IPS-18c (cell line): ENCODE data around the gene DPH5.
"Not testable (repeated sequence)": the region's sequence is repeated elsewhere in the genome, so short reads cannot be mapped to it uniquely, and the experiment has no call there.

ENCODE experiments used
- H3K4me3 ChIP-seq: 2 replicates; pipeline ENCODE4 v1.7.0; 2013; ENCODE audit warnings: low read depth, mild to moderate bottlenecking, low read length, moderate library complexity; ENCODE audit not compliant: insufficient read depth
- H3K9me3 ChIP-seq: one replicate; pipeline ENCODE4 v1.6.1; 2013; ENCODE audit warnings: mild to moderate bottlenecking, low read length, moderate library complexity; ENCODE audit not compliant: control insufficient read depth, insufficient read depth

Gene DPH5

DNA sequence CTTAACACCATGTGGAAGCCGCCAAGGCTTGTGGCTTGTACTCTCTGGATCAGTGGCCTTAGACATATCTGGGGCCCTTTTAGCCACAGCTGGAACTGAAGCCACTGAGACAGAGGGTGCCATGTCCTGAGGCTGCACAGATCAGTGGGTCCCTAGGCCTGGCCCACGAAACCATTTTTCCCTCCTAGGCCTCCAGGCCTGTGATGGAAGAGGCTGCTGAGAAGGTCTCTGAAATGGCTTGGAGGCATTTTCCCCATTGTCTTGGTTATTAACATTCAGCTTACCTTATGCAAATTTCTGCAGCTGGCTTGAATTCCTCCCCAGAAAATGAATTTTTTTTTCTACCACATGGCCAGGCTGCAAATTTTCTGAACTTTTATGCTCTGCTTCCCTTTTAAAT, 15.1 kb upstream of the DPH5 start:
- Histone ChIP-seq H3K4me3 (no peak overlapping the region; the same call in 1 of the 2 replicates), H3K9me3 (peaks cover 10% of the 10 kb centered on the region)

DNA sequence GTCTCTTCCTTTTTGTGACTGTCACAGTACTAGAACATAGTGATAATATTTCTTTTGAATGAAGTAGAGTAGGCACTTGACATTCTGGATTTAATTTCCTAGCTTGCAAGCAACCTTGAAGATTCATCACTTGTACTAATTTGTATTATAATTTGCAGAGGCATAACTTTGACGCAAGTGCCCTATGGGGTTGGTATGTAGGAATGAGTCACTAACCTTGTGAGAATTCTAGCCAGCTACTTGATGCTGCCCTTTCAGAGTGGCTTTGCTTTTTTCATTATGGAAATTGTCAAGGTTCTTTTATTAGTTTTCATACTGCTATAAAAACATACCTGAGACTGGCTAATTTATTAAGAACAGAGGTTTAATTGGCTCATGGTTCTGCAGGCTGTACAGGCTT, 13.7 kb upstream of the DPH5 start:
- H3K4me3 ChIP-seq: no peak overlapping the region
- H3K9me3 ChIP-seq: peaks cover 10% of the 10 kb centered on the region

DNA sequence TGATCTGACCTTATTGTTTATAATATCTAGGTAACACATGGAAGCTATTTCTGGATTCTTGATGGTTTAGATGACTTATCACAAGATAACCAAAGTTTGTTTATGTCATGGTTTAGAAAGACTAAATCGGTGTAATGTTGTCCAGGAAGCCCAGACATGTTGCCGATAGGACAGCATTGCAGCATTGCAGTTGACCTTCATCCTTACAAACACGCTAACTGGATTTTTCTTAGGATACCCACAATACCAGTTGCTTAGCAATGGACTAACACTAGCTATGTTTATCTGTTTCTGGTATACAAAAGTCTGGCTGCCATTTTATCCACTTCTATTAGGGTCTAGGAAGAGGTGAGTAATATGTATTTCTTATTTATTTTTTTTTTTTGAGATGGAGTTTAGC, 11.7 kb upstream of the DPH5 start:
- no peak overlapping the region for H3K4me3 ChIP-seq
- H3K9me3 ChIP-seq: peaks cover 10% of the 10 kb centered on the region

GRCh38 chr1:101033017-101033416, 7.4 kb upstream of the DPH5 start:
- H3K9me3 ChIP-seq: no peaks in the 10 kb centered on the region
- H3K4me3 ChIP-seq: no peak overlapping the region

GRCh38 chr1:101032129-101032528, 6.5 kb upstream of the DPH5 start:
- not testable (repeated sequence) for H3K9me3 ChIP-seq, H3K4me3 ChIP-seq

- Histone ChIP-seq H3K4me3 (no peak overlapping the region), H3K9me3 (no peaks in the 10 kb centered on the region)
Measured at GRCh38 chr1:101030881-101031280, 5.3 kb upstream of the DPH5 start.

- Histone ChIP-seq H3K9me3 (no peaks in the 10 kb centered on the region), H3K4me3 (no peak overlapping the region)
Measured at GRCh38 chr1:101029184-101029583, 3.6 kb upstream of the DPH5 start.

DNA sequence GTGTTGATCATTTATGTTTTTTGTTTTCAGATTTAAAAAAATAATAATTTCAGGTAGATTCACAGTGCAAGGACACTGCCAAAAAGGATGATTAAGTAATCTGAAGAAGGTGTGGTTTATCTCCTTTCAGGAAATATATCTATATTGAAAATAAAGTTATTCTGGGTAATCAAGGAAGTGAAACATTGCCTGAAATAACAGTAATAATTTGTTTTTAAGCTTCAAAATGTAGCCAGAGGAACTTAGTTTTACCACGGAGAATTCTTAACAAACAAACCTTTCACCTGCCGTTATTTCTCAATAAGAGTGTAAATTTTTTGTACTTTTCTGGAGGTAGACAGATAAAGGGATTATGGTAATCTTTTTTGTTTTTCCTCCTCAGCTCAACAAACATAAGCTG, 2.9 kb upstream of the DPH5 start:
- Histone ChIP-seq H3K4me3 (no peak overlapping the region), H3K9me3 (no peaks in the 10 kb centered on the region)

DNA sequence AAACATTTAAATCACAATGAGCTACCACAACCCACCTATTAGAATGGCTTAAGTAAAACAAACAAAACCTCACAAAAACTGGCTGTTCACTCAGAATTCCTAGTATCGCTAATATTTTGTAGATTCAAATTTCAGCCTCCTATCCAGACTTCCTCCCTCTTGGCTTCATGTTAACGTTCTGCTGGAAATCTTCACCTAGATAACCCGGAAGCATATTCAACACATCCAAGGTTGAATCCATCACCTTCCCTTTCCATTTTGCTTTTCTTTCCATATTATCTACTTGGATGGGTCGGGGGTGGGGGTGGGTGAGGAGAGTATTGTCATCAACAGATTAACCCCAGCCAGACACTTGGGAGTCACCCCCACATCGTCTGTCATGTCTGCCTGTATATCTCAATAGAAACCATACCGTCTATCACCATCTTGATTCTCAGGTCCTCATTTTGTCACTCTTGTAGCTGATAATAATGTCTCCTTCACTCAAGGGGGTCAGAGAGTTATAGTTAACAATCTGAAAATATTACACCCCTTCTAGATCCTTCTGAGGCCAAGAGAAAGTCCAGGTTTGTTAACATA, 1.7 kb upstream of the DPH5 start:
- Histone ChIP-seq H3K4me3 (no peak overlapping the region), H3K9me3 (no peaks in the 10 kb centered on the region)

DNA sequence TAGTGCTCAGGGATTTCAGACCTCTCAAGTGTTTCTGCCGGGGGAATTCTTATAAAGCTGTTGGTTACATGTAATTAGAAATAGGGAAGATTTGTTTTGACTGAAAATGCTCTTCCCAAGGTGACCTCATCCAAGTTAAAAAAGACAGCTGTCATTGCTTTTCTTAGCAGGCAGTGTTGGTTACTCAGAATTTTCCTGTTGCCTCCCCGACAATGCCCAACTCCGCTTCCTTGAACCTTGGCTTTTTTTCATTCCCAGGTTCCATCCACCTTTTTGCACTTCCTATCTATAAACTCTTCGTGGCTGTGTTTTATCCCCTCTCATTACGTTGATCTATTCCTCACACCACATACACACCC, 825 bp upstream of the DPH5 start:
- no peaks in the 10 kb centered on the region for H3K9me3 ChIP-seq
- H3K4me3 ChIP-seq: peak overlapping the region; percentile 94

DNA sequence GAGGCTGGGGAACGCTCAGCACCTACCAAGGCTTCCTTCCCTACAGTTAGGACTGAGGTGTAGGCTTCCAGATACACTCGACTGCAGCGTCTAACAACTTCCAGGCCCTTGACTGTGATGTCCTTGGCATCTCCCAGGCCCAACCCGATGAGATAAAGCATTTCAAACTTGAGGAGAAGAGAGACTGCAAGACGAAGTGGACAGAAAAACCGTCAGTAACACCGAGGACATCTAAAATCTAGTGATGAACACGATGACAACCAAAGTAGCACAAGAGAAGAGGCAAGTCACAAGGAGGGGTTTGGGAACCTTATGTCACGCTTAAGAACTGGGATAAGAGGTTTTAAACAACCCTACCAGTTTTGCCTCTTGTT, 314 bp downstream of the DPH5 start:
- H3K9me3 ChIP-seq: no peaks in the 10 kb centered on the region
- H3K4me3 ChIP-seq: peak overlapping the region; percentile 94

DNA sequence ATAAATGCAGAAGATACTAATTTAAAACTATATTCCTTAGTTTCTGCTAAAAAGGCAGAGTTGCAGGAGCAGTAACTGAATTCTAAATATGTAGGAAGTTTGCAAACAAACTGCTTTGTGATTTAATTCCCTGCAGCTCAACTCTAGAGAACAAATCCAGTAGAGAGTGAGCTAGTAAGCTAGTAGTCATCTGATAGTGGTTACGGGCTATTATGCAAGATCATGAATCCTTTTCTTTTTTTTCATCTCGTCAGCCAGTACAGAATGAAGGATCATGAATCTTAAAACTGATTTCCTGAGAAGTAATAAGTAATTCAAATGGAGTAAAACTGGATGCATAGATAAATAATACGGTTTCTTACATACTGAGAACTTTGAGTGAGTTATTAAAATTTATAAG, 3.3 kb downstream of the DPH5 start:
- H3K9me3 ChIP-seq: no peaks in the 10 kb centered on the region
- no peak overlapping the region for H3K4me3 ChIP-seq

DNA sequence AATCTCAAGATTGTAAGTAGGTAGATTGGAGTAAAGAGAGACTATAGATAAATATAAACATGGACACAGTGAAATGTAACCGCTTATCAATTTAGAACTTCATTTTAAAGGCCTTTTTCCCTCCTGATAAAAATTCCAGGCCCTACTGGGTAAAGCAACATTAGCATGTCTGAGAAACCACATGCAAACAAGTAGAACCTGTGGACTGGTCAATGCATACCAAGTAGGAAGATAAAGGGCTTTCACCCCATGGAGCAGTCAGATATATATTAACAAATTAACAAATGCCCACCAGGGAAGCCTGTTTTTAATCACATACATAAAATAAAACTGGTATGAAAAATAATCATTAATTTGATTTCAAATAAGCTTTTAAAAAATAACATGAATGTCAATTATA, 8.1 kb downstream of the DPH5 start:
- Histone ChIP-seq H3K9me3 (no peaks in the 10 kb centered on the region), H3K4me3 (no peak overlapping the region)

GRCh38 chr1:101013776-101014175, 11.8 kb downstream of the DPH5 start:
- no peak overlapping the region for H3K4me3 ChIP-seq
- no peaks in the 10 kb centered on the region for H3K9me3 ChIP-seq

DNA sequence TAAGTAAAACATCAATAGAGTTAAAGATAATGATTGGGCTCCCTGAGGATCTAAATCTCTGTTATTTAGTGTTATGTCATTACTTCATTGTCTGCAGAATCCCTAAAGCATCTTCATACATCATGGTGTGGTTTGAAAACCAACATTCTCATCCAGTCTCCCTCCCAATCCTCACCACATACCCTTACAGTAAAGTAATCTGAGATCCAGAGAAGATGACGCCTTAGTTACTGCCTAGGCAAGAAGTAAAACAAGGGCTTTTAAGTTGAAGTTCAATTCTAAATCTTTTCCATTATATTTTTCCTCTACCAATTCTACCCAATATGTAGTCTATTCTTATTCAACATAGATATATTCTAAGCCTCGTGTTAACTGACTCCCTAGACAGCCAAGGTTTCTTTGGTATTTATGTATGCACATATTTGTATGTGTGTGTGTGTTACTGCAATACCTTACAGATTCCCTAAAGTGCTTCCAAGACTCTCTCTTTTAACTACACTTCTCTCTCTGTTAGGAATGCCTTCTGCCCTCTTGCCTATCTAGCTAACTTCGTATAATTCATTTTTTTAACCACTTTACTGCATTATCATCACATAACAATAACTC, 17.3 kb downstream of the DPH5 start:
- no peak overlapping the region for H3K4me3 ChIP-seq
- H3K9me3 ChIP-seq: no peaks in the 10 kb centered on the region

DNA sequence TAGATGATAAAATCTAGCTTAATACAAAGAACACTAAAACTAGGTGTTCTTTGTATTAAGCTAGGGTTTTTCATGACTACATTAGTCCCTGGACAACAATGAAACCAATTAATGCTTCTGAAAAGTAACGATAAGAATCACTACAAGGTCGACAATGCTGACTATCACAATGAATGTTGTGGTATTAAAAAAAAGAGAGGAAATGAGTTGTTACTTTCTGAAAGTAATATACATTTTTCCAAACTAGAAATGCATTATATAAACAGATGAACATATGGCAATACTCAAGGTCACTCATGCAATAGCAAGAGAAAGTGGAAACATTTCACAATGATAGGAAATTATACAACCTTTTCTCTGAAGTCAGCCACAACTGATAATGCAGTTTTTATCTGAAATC, 19.0 kb downstream of the DPH5 start:
- Histone ChIP-seq H3K4me3 (no peak overlapping the region), H3K9me3 (no peaks in the 10 kb centered on the region)

DNA sequence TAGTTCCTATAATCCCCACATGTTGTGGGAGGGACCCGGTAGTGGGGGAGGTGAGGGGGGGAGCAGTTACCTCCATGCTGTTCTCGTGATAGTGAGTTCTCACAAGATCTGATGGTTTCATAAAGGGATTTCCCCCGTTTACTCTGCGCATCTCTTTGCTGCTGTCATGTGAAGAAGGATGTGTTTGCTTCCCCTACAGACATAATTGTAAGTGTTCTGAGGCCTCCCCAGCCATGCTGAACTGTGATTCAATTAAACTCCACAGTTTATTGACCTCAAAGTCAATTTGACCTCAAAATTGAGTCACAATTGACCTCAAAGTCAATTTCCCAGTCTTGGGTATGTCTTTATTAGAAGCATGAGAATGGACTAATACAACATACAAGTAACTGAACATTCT, 19.7 kb downstream of the DPH5 start:
- H3K9me3 ChIP-seq: no peaks in the 10 kb centered on the region

DNA sequence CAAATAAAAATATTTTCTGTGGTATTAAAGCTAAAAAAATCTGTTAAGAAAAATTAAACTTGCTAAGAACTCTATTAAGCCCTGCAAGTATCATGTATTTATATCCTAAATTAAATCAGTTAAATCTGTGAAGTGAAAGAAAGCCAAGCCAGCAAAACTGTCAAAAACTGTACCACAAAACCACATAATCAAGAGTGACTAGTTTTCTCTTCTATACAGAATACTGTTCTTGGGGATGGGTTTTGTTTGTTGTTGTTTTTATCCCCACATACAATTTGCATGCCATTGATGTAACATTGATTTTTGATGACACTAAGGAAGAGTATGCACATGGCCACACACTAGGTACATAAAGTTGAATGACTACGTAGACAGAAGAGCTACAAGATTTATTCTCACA, 20.4 kb downstream of the DPH5 start:
- no peaks in the 10 kb centered on the region for H3K9me3 ChIP-seq

More for the DNA sequence above, 19.7 kb downstream of the DPH5 start:
- H3K4me3 ChIP-seq: no peak overlapping the region

GRCh38 chr1:101004670-101005069, 20.9 kb downstream of the DPH5 start:
- H3K9me3 ChIP-seq: no peaks in the 10 kb centered on the region
- no peak overlapping the region for H3K4me3 ChIP-seq

More for the DNA sequence above, 20.4 kb downstream of the DPH5 start:
- H3K4me3 ChIP-seq: no peak overlapping the region
